Sigmoid colon (tissue), 7 donors: ENCODE measurements around the gene KRT82. TPM values are rescaled to one million over a fixed set of nuclear protein-coding genes. Genes with fewer than 3 reads are reported as not detected.

Experiments used
- DNase-seq: peaks from one replicate; pipeline ENCODE4 v3.0.0-alpha.2; 2019
- H3K27ac ChIP-seq, 4 donors: fragments of 200-600 bp; sonication (generic); one replicate each; pipeline ENCODE4 v1.5.1; 2016 to 2019; ENCODE audit warnings: mild to moderate bottlenecking in 1 of 4
- H3K27me3 ChIP-seq, 3 donors: fragments of 200-600 bp; sonication (generic); one replicate each; pipeline ENCODE4 v1.5.1; 2019; ENCODE audit warnings: mild to moderate bottlenecking in 1 of 3
- H3K36me3 ChIP-seq, 4 donors: fragments of 200-600 bp; sonication (generic); one replicate each; pipeline ENCODE4 v1.5.1; 2016 to 2019
- H3K4me1 ChIP-seq, 4 donors: fragments of 200-600 bp; sonication (generic); one replicate each; pipeline ENCODE4 v1.5.1; 2017 to 2019
- H3K4me3 ChIP-seq, 4 donors: fragments of 200-600 bp; sonication (generic); one replicate each; pipeline ENCODE4 v1.5.1; 2017 to 2019; ENCODE audit warnings: mild to moderate bottlenecking in 2 of 4, moderate library complexity in 1 of 4
- H3K9me3 ChIP-seq, 4 donors: fragments of 200-600 bp in 3 of 4; sonication (generic) in 3 of 4; one replicate each; pipeline versions ENCODE4 v1.5.1 to v1.6.1; 2013 to 2019
- CTCF ChIP-seq, 4 experiments: fragments of 450-650 bp in 3 of 4; fragments of 200-600 bp in 1 of 4; IDR thresholded peaks; one replicate each; pipeline ENCODE4 v1.5.1; 2016 to 2019; ENCODE audit warnings: antibody characterized with exemption in 4 of 4, mild to moderate bottlenecking in 3 of 4, moderate library complexity in 2 of 4
- EP300 ChIP-seq, 4 donors: sonication (generic); formaldehyde crosslinking; IDR thresholded peaks; one replicate each; pipeline ENCODE4 v1.6.1; 2017; ENCODE audit warnings: antibody characterized with exemption in 4 of 4
- POLR2A ChIP-seq, 2 donors: fragments of 450-650 bp; IDR thresholded peaks; one replicate each; pipeline ENCODE4 v1.6.1; 2016; ENCODE audit warnings: antibody characterized with exemption in 2 of 2, mild to moderate bottlenecking in 2 of 2, moderate library complexity in 2 of 2
- POLR2AphosphoS5 ChIP-seq, 4 donors: sonication (generic); formaldehyde crosslinking; IDR thresholded peaks; one replicate each; pipeline ENCODE4 v1.6.1; 2017; ENCODE audit warnings: antibody characterized with exemption in 4 of 4
- WGBS, 2 donors: extraction: QIAGEN DNeasy Blood & Tissue Kit; methylation state at CpG; one replicate each; pipeline ENCODE4 v1.1.7; 2013; 5-methylcytosine and 5-hydroxymethylcytosine counted together
- intact Hi-C: fragments of 100-400 bp; cut with DNase I; formaldehyde crosslinking; loops from one replicate; pipeline ENCODE4 v1.15.1; 2023
- polyA plus RNA-seq, 3 donors: library from polyadenylated mRNA; stranded (reverse); fragments of 200-250 nt; gene quantifications; one replicate each; pipeline ENCODE4 v1.2.3, GENCODE V29; 2013
- total RNA-seq, 4 donors: library from RNA; depleted of rRNA; stranded (reverse); fragments of >200 nt; gene quantifications; one replicate each; pipeline ENCODE4 v1.1.0, GENCODE V29; 2016
- donor health status: healthy with polysubstance abuse.
- donor health status: Bipolar disorder and iron deficiency.
- donor health status: healthy.

Gene KRT82
- total and polyA plus RNA-seq, 7 donors, result 0.03 TPM; not detected in 6

- no peak for DNase-seq
- Histone ChIP-seq H3K36me3 (no peaks in the 10 kb centered on the region), H3K4me3 (no peak overlapping the region), H3K9me3 (no peaks in the 10 kb centered on the region), H3K27me3 (no peaks in the 10 kb centered on the region), H3K4me1 (peaks cover 0 to 3% (median 0%) of the 10 kb centered on the region in 4 donors), H3K27ac (no peak overlapping the region)
- WGBS, 2 donors, result 10 to 43% methylated on average over 5 of the region's 5 CpGs
- TF ChIP-seq EP300 (IDR thresholded peaks at IDR 0.05), result no peak
- no peak for TF ChIP-seq POLR2A (IDR thresholded peaks at IDR 0.05)
- TF ChIP-seq POLR2AphosphoS5 (IDR thresholded peaks at IDR 0.05), result no peak
- no peak for TF ChIP-seq CTCF (IDR thresholded peaks at IDR 0.05)
- intact Hi-C loops, result no loop called here
Measured at GRCh38 chr12:52354200-52354599, 51.9 kb downstream of the KRT82 start.

GRCh38 chr12:52353766-52354165 lies 52.4 kb downstream of the KRT82 start:
- intact Hi-C loops, result no loop called here
- WGBS, 2 donors, result 41 to 69% methylated on average over 3 of the region's 3 CpGs
- H3K4me1 ChIP-seq, result peaks cover 0 to 3% (median 0%) of the 10 kb centered on the region in 4 donors
- H3K4me3 ChIP-seq, result no peak overlapping the region
- DNase-seq, result no peak
- H3K36me3 ChIP-seq, result no peaks in the 10 kb centered on the region
- no peak overlapping the region for H3K27ac ChIP-seq
- H3K9me3 ChIP-seq, result no peaks in the 10 kb centered on the region
- TF ChIP-seq CTCF (IDR thresholded peaks at IDR 0.05) (no peak), POLR2AphosphoS5 (IDR thresholded peaks at IDR 0.05) (no peak)
- H3K27me3 ChIP-seq, result no peaks in the 10 kb centered on the region

- Histone ChIP-seq H3K9me3 (no peaks in the 10 kb centered on the region), H3K4me1 (peaks cover 0 to 3% (median 0%) of the 10 kb centered on the region in 4 donors), H3K27me3 (no peaks in the 10 kb centered on the region), H3K4me3 (no peak overlapping the region), H3K27ac (no peak overlapping the region), H3K36me3 (no peaks in the 10 kb centered on the region)
- no peak for DNase-seq
- intact Hi-C loops, result no loop called here
- TF ChIP-seq EP300 (IDR thresholded peaks at IDR 0.05) (no peak), CTCF (IDR thresholded peaks at IDR 0.05) (no peak), POLR2A (IDR thresholded peaks at IDR 0.05) (no peak), POLR2AphosphoS5 (IDR thresholded peaks at IDR 0.05) (no peak)
- 72 to 82% methylated on average over 2 of the region's 2 CpGs for WGBS, 2 donors
Measured at GRCh38 chr12:52352951-52353350, 53.2 kb downstream of the KRT82 start.

GRCh38 chr12:52351196-52352059 lies 54.7 kb downstream of the KRT82 start:
- peaks cover 0 to 3% (median 0%) of the 10 kb centered on the region in 4 donors for H3K4me1 ChIP-seq
- intact Hi-C loops, result no loop called here
- no peaks in the 10 kb centered on the region for H3K9me3 ChIP-seq
- 59 to 66% methylated on average over 9 of the region's 9 CpGs for WGBS, 2 donors
- TF ChIP-seq POLR2AphosphoS5 (IDR thresholded peaks at IDR 0.05) (no peak), POLR2A (IDR thresholded peaks at IDR 0.05) (no peak), CTCF (IDR thresholded peaks at IDR 0.05) (no peak), EP300 (IDR thresholded peaks at IDR 0.05) (no peak)
- H3K4me3 ChIP-seq, result no peak overlapping the region
- no peak overlapping the region for H3K27ac ChIP-seq
- no peak for DNase-seq
- H3K27me3 ChIP-seq, result no peaks in the 10 kb centered on the region
- no peaks in the 10 kb centered on the region for H3K36me3 ChIP-seq
